Hypothalamus (tissue), 51 donors: ENCODE measurements around the gene LRMDA.

ENCODE experiments used
- DNase-seq, 51 donors: peaks; one replicate each; lab custom pipeline; 2025; lab: John Stamatoyannopoulos, UW

The LRMDA gene

GRCh38 chr10:76327441-76327840 is 896.0 kb downstream of the LRMDA start:
- no peak for DNase-seq

- DNase-seq: no peak
Observed at GRCh38 chr10:76328348-76328747, 896.9 kb downstream of the LRMDA start.

DNA sequence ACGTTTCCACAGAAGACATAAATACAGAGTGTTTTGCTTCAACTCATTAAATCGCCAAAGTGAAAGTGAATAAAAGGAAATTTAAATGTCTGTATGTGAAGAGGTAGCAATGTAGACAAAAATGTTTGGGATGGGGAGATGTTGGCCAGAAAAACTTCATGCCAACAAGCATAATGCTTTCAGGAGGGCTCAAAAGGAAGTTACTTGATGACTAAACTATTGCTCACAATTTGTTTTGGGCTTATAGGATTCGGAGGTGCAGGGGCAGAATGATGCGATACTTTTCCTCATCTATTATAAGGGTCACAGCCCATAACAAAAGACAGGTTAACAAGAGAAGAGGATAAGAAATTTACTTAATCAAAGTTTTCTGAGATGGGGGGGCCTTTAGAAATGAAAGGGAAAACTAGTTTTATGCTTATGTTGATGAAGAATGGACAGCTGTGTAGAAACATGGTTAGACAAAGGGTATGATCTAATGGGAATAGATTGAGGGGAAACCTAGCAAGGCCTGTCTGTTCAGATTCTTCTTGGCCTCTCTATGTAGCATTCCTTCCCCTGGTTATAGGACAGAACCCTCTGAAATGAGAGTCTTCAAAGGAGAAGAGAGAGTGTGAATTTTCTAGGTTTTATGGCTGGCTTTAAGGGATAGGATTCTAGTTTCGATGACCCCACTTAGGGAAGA is 898.6 kb downstream of the LRMDA start:
- DNase-seq: no peak

DNA sequence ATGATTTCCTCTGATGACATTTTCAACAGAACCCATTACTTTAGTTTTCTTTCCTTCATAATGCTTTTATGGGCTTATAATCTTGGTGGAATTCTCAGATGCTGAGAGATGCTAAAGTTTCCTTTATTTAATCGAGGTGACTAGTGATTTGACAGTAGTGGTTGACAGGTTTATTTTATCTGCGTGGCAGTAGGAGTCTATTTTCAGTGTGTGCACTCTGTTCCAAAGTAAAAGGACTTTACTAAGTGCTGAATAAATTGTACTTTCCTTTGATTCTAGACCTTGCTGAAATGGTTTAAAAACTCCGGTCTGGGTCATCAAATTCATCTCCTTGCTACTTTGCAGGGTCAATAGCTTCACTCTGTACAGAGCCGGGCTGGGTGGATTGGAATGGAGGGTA is 900.3 kb downstream of the LRMDA start:
- DNase-seq: no peak

DNA sequence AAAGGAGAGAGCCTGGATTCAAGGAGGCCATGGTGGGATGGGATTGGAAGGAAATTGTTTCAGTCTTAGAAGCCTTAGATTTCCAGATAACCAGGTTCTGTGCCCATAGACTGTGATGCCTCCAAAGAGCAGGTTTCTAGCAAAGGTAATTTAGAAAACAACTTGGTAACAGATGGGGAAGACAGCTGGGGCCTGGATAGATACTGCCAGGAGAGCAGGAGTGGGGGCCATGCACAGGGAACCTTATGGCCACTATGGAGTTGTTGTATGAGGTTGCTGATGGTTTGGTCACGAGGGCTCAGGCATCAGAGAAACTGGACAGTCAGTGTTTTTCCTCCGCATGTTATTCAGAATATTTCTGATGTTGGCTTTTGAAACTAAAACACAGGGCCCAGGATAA is 901.9 kb downstream of the LRMDA start:
- no peak for DNase-seq

GRCh38 chr10:76333796-76334195 is 902.4 kb downstream of the LRMDA start:
- DNase-seq: no peak

DNA sequence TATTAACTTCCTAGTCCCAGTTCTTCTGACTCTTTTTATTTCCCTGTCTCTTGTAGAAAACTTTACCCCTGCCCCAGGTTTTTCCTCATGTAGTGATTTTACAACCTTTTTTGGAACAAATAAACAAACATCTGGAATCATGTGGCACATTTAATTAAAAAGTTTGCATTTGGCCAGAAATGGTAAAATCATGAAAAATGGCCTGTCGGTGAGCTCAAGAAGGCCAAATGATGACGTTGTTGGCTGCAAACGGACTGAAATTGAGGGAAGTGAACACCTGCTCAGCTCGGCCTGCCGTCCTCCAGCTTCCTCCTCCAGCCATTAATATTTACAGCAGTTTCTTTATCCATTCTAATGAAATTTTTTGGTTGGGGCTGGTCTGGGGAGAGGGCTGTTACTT is 902.8 kb downstream of the LRMDA start:
- DNase-seq: no peak

GRCh38 chr10:76336213-76336963 is 905.0 kb downstream of the LRMDA start:
- DNase-seq: peak in 1 of 51 donors; percentile 19

DNA sequence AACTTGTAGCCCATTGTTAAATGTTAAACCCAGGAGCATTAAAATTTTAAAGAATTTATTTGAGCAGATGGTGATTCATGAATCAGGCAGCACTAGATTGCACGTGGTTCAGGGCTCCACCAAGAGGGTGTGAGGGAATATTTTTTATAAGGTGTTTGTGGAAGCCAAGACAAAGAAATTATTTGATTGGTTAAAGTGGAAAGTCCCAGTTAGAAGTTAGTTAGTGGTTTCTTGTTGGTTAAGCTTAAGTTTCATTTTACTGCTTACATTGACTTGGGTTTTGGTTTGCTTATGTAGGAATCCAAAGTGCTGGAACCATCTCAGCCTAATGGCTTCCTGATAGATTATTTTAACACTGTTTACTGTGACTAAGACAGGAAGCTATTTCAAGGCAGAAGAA is 906.2 kb downstream of the LRMDA start:
- no peak for DNase-seq

GRCh38 chr10:76338187-76338586 is 906.8 kb downstream of the LRMDA start:
- DNase-seq: no peak

GRCh38 chr10:76341740-76342139 is 910.3 kb downstream of the LRMDA start:
- no peak for DNase-seq

GRCh38 chr10:76342996-76343395 is 911.6 kb downstream of the LRMDA start:
- DNase-seq: no peak

- DNase-seq: no peak
Observed at GRCh38 chr10:76347832-76348231, 916.4 kb downstream of the LRMDA start.

- DNase-seq: no peak
Observed at GRCh38 chr10:76350583-76350982, 919.2 kb downstream of the LRMDA start.

- DNase-seq: no peak
Observed at GRCh38 chr10:76352300-76352699, 920.9 kb downstream of the LRMDA start.

GRCh38 chr10:76353237-76353851 is 921.9 kb downstream of the LRMDA start:
- no peak for DNase-seq

DNA sequence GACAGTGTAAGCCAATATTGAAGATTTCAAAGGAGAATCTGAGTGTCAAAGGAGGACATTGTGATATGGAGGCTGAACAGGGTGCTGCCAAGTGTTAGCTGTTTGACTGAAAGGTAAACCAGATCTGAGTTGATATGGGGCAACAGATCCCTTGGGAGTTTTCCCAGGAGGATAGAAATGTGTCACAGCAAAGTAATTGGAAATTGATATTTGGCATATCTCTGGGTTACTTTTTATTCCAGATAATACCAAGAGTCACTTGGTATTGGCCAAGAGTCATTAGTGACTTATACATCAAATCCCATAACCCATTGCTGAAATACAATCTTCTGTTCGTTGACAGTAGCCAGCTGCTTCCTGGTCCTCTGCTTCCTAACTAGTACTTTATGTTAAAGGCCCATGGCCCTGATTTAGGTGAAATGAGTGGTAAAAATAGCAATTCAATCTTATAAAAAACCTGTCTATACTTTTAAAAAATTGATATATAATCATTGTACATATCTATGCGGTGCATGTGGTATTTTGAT is 922.9 kb downstream of the LRMDA start:
- DNase-seq: no peak

GRCh38 chr10:76354921-76355320 is 923.5 kb downstream of the LRMDA start:
- DNase-seq: no peak

DNA sequence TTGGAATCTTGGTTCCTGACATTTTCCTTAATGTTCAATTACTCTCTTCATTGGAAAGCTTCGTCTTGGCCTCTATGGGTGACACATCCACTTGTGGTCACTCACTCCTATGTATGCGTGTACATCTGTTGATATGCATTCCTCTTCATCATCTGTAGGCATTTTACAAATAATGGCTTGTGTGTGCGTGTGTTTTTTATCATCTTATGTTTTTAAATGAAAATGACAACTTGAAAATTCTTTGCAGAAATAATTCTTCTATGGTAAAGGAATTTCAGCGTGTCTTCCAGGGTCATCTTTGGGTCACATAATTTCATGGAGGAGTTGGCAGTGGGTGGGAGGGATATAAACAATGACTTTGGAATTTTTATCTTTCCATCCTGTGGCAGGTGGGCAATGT is 925.1 kb downstream of the LRMDA start:
- DNase-seq: no peak

GRCh38 chr10:76357726-76358415 is 926.4 kb downstream of the LRMDA start:
- no peak for DNase-seq

- DNase-seq: no peak
Observed at GRCh38 chr10:76358743-76359395, 927.4 kb downstream of the LRMDA start.
